ENCODE results near the gene OSBPL10. TPM values are rescaled to one million over a fixed set of nuclear protein-coding genes. Genes with fewer than 3 reads are reported as not detected.

OSBPL10 gene
- polyA plus RNA-seq, 1 experiment, result 11.2 TPM

DNA sequence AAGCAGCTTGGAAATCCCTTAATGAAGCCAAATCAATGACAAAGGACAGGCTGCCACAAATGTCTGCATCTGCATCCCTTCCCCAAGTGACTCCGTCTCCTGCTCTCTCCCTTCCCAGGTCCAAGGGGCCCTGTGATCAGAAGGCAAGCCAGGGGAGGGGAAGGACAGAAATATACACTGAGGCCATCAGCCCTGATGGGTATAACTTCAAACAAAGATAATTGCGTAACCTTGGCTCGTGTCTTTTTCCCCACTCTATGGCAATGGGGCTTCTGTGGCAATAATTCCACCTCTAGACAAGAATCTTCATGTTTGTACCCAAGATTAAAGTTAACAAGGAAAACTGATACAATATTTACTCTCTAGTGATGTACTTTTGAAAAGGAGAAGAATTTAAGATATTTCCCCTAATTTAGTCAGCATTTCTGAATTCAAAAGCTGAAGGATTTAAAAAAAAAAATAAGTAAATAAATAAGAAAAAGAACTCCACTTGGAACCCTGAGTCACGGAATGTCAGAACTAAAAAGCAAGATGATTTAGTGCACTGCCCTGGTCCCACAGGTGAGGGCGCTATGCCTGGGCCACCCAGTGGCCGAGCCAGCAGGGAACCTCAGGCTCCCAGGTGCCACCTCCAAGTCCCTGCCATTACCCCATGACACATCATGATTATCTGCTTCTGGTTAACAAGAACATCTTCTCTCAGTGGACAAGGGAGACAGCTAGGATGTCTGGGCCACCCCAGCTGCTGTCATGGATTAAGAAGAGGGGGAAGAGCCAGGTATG, 293.9 kb downstream of the OSBPL10 start:
- TF ChIP-seq, protein P1, sequence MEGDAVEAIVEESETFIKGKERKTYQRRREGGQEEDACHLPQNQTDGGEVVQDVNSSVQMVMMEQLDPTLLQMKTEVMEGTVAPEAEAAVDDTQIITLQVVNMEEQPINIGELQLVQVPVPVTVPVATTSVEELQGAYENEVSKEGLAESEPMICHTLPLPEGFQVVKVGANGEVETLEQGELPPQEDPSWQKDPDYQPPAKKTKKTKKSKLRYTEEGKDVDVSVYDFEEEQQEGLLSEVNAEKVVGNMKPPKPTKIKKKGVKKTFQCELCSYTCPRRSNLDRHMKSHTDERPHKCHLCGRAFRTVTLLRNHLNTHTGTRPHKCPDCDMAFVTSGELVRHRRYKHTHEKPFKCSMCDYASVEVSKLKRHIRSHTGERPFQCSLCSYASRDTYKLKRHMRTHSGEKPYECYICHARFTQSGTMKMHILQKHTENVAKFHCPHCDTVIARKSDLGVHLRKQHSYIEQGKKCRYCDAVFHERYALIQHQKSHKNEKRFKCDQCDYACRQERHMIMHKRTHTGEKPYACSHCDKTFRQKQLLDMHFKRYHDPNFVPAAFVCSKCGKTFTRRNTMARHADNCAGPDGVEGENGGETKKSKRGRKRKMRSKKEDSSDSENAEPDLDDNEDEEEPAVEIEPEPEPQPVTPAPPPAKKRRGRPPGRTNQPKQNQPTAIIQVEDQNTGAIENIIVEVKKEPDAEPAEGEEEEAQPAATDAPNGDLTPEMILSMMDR (IDR thresholded peaks at IDR 0.05; ENCODE audit: insufficient read depth, low read depth, low read length), result no peak

DNA sequence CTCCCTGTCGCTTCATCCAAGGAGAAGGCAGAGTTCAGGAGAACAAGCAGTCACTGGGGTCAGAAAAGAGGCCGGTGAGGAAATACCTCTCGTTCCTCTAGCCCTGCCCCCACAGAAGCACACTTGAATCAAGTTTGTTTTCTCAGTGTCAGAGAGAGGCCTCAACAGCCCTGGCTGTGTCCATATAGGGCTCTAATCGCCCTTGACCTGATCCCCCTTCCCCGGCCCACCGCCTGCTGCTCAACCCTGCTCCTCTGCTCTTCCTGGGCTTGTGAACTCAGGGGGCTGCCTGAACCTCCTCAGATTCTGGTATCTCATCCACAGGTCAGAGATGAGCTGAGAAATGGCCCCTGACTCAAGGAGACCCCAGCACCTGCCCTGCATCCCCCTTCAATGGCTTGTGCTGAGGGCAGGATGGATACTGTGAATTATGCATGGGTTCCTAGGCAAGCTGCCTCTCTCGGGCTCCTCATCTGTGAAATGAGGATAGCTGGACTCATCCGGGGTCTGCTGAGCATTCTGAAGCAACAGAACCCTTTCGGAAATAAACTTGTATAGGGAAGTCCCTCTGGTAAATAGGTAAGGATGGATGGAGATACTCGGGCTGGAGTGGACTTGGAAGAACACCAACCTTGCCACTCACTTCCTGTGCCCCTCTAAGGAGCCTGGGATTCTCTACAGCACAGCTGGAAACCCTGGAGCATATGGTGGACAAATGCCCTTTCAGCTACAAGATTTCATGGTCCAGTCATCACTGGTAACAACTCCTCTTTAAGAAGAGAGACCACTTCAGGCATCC, 300.8 kb downstream of the OSBPL10 start:
- Histone ChIP-seq H3K27me3 (ENCODE audit: control insufficient read depth, insufficient read depth, low read length) (no peaks in the 10 kb centered on the region), H3K36me3 (ENCODE audit: control insufficient read depth, insufficient read depth, low read length) (no peaks in the 10 kb centered on the region), H3K4me3 (ENCODE audit: low read depth, low read length) (no peak overlapping the region)
- ChIA-PET CTCF (no interaction called here), POLR2A (no interaction called here)
- no peak for DNase-seq (ENCODE audit: low read depth)
- TF ChIP-seq, protein P1 (IDR thresholded peaks at IDR 0.05; ENCODE audit: insufficient read depth, low read depth, low read length), result no peak

More for the DNA sequence above, 293.9 kb downstream of the OSBPL10 start:
- POLR2A ChIA-PET, result no interaction called here
- H3K27me3 ChIP-seq (ENCODE audit: control insufficient read depth, insufficient read depth, low read length), result no peaks in the 10 kb centered on the region; the same call in 1 of the 2 replicates
- DNase-seq (ENCODE audit: low read depth), result no peak
- CTCF ChIA-PET, result no interaction called here
- H3K4me3 ChIP-seq (ENCODE audit: low read depth, low read length), result no peak overlapping the region
- peaks cover 2% of the 10 kb centered on the region; the same call in 1 of the 2 replicates for H3K36me3 ChIP-seq (ENCODE audit: control insufficient read depth, insufficient read depth, low read length)

DNA sequence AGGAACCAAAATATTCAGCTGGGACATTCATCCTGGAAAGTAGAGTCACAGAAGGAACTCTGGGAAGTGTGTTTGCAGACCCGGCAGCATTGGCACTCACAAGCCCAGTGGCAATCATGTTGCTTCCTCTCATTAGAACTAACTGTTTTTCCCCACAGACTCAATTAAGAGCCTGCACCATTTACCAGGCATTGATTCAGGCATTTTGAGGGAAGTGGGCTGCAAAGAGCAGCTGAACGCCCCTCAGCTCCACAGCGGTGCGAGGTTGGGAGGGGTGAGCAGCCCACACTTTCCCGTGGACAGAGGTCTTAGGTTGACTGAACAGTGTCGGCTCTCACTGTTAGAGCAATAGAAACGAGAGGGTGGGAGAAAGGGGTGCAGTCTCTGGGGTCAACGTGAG, 304.5 kb downstream of the OSBPL10 start:
- H3K36me3 ChIP-seq (ENCODE audit: control insufficient read depth, insufficient read depth, low read length), result no peaks in the 10 kb centered on the region

DNA sequence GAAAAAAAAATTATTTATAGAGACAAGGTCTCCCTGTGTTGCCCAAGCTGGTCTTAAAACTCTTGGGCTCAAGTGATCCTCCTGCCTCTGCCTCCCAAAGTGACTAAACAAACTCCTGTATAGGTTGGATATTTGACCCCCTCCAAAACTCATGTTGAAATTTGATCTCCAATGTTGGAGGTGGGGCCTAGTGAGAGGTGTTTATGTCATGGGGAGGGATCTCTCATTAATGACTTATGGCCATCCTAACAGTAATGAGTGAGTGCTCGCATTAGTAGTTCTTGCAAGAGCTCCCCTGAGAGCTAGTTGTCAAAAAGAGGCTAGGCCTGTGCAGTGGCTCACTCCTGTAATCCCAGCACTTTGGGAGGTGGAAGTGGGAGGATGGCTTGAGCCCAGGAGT, 307.1 kb downstream of the OSBPL10 start:
- H3K4me3 ChIP-seq (ENCODE audit: low read depth, low read length), result no peak overlapping the region
- H3K36me3 ChIP-seq (ENCODE audit: control insufficient read depth, insufficient read depth, low read length), result no peaks in the 10 kb centered on the region
- no peak for DNase-seq (ENCODE audit: low read depth)
- CTCF ChIA-PET, result no interaction called here
- no peaks in the 10 kb centered on the region for H3K27me3 ChIP-seq (ENCODE audit: control insufficient read depth, insufficient read depth, low read length)
- POLR2A ChIA-PET, result no interaction called here
- TF ChIP-seq, protein P1 (IDR thresholded peaks at IDR 0.05; ENCODE audit: insufficient read depth, low read depth, low read length), result no peak

More for the DNA sequence above, 304.5 kb downstream of the OSBPL10 start:
- TF ChIP-seq, protein P1 (IDR thresholded peaks at IDR 0.05; ENCODE audit: insufficient read depth, low read depth, low read length), result no peak
- no peak overlapping the region for H3K4me3 ChIP-seq (ENCODE audit: low read depth, low read length)
- no peak for DNase-seq (ENCODE audit: low read depth)
- ChIA-PET POLR2A (no interaction called here), CTCF (no interaction called here)
- H3K27me3 ChIP-seq (ENCODE audit: control insufficient read depth, insufficient read depth, low read length), result no peaks in the 10 kb centered on the region

DNA sequence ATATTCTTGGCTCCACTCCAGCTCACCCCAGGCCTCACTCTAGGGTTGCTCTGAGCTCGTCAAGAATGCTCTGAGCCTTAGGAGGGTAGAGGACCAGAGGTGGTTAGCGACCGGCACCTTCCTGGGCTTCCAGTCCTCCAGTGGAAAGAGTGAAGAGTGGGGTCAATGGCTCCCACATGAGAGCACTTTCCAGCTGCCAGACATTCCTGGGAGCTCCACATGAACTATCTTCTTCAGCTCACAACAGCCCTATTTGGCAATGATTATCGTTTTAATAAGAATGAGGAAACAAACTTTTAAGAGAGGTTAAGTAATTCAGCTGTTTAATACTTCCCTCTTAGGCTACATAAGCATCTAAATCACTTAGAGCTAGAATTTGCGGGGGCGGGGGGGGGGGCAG, 309.1 kb downstream of the OSBPL10 start:
- DNase-seq (ENCODE audit: low read depth), result peak; percentile 12
- CTCF ChIA-PET, result interaction anchor here (0.6 to 1.0 kb wide), 3 partner anchors 80 to 306 kb away, joined by 3 read pairs; no protein-coding TSS in a partner anchor
- POLR2A ChIA-PET, result no interaction called here
- no peaks in the 10 kb centered on the region for H3K27me3 ChIP-seq (ENCODE audit: control insufficient read depth, insufficient read depth, low read length)
- TF ChIP-seq, protein P1 (IDR thresholded peaks at IDR 0.05; ENCODE audit: insufficient read depth, low read depth, low read length), result no peak
- no peaks in the 10 kb centered on the region for H3K36me3 ChIP-seq (ENCODE audit: control insufficient read depth, insufficient read depth, low read length)
- H3K4me3 ChIP-seq (ENCODE audit: low read depth, low read length), result no peak overlapping the region
